GM21390 (cell line): ENCODE data around the gene KRT76.

Experiments used
- ATAC-seq: cut with Tn5 transposase; IDR thresholded peaks from one replicate; pipeline ENCODE4 v1.9.1; 2021; ENCODE audit not compliant: unreplicated experiment

The KRT76 gene

GRCh38 chr12:52813885-52814709, 37.0 kb upstream of the KRT76 start, which contains the start of gene KRT4:
KRT4 (minus strand) TSS chr12:52814116; CDS start chr12:52814058, 58 bp downstream.
- no peak for ATAC-seq

- ATAC-seq: no peak
Observed at GRCh38 chr12:52813203-52813819, 36.2 kb upstream of the KRT76 start.

GRCh38 chr12:52812749-52813148, 35.6 kb upstream of the KRT76 start:
- no peak for ATAC-seq

GRCh38 chr12:52812073-52812400, 34.9 kb upstream of the KRT76 start:
- no peak for ATAC-seq

GRCh38 chr12:52811191-52812072, 34.3 kb upstream of the KRT76 start:
- ATAC-seq: no peak

GRCh38 chr12:52810554-52810953, 33.4 kb upstream of the KRT76 start:
- no peak for ATAC-seq

- no peak for ATAC-seq
Observed at GRCh38 chr12:52809166-52809565, 32.0 kb upstream of the KRT76 start.

- no peak for ATAC-seq
Observed at GRCh38 chr12:52808573-52809160, 31.5 kb upstream of the KRT76 start.

GRCh38 chr12:52807544-52808470, 30.7 kb upstream of the KRT76 start:
- ATAC-seq: no peak

GRCh38 chr12:52806821-52807543, 29.8 kb upstream of the KRT76 start:
- no peak for ATAC-seq

- no peak for ATAC-seq
Observed at GRCh38 chr12:52806169-52806811, 29.1 kb upstream of the KRT76 start.

GRCh38 chr12:52805739-52806138, 28.6 kb upstream of the KRT76 start:
- no peak for ATAC-seq

- ATAC-seq: no peak
Observed at GRCh38 chr12:52805000-52805399, 27.9 kb upstream of the KRT76 start.

- ATAC-seq: no peak
Observed at GRCh38 chr12:52802442-52802841, 25.3 kb upstream of the KRT76 start.

- ATAC-seq: no peak
Observed at GRCh38 chr12:52801773-52802172, 24.6 kb upstream of the KRT76 start.

GRCh38 chr12:52800259-52800917, 23.2 kb upstream of the KRT76 start:
- no peak for ATAC-seq

- ATAC-seq: no peak
Observed at GRCh38 chr12:52799505-52800211, 22.5 kb upstream of the KRT76 start.
